GM06990 (cell line): ENCODE measurements around the gene TEAD3.
A peak's percentile ranks its signal among the peaks of the same experiment; 100 is the strongest.

Source experiments
- DNase-seq: peaks from one replicate; pipeline ENCODE4 v3.0.0-alpha.2; 2011; ENCODE audit not compliant: insufficient read length; ENCODE audit errors: extremely low read depth
- H3K27me3 ChIP-seq: replicated peaks from 2 replicates; pipeline ENCODE4 v1.6.0; 2011; ENCODE audit warnings: low read length; ENCODE audit not compliant: control insufficient read depth, insufficient read depth
- H3K36me3 ChIP-seq: 2 replicates; pipeline ENCODE4 v1.5.1; 2011; ENCODE audit warnings: low read length; ENCODE audit not compliant: control insufficient read depth, insufficient read depth
- H3K4me3 ChIP-seq: replicated peaks from 2 replicates; pipeline ENCODE4 v1.5.1; 2011; ENCODE audit warnings: low read depth, mild to moderate bottlenecking, control low read depth, low read length
- CTCF ChIP-seq: IDR thresholded peaks from 2 replicates; pipeline ENCODE4 v1.5.1; 2011; ENCODE audit warnings: low read length, control low read depth, mild to moderate bottlenecking, inconsistent platforms; ENCODE audit not compliant: insufficient read depth, poor library complexity, severe bottlenecking

The TEAD3 gene

DNA sequence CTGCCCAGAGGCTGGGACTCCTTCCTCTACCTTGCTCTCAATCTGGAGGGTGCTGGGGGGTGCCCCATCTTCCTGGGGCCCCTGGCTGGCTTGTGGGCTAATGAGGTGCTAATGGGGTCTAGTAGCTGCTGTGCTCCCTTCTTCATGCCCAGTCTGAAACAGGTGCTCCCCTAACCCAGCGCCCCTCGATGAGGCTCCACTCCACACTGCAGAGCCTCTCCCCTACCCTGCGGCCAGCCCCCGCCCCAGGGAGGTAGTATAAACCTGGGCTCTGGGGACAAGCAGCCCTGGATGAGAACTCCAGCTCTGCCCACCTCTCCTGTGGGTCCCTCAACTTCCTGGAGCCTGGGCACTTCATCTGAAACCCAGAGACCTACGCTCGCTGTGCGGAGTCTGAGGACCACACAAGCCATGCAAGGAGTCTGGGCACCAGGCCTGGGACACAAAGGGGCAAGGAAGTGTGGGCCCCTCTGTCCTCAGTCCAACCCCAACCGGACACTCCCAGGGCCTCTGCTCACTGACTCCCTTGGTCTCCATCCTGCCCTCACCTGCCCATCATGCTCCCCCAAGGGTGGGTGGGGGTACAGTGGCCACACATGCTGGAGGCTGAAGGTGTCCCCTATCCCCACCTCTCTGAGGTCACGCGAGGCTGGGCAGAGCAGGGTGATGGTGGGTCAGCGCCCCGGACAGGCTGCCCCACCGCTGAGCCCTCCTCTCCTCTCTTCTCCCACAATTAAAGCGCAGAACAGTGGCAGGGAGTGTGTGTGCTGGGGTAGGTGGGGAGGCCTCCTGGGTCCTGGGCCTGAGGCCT, 22.5 kb downstream of the TEAD3 start:
- Histone ChIP-seq H3K4me3 (no peak overlapping the region), H3K27me3 (no peaks in the 10 kb centered on the region), H3K36me3 (peaks cover 19% of the 10 kb centered on the region)
- peak; percentile 50 for DNase-seq
- TF ChIP-seq CTCF, result no peak

DNA sequence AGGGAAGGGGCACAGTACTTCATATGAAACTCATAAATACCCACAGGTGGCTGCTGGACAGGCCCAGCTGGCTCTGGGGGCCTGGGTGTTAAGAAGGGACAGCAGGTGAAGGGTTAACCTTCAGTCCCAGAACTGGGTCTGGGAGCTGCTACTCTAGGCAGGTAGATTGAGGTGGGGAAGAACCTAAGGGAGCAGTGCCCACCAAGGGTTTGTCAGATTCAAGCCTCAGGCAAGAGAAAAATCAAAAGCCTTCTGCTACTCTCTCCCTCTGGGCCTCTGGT, 23.1 kb downstream of the TEAD3 start:
- no peak for DNase-seq
- no peak for TF ChIP-seq CTCF
- no peak overlapping the region for H3K4me3 ChIP-seq
- H3K27me3 ChIP-seq, result no peaks in the 10 kb centered on the region
- peaks cover 23% of the 10 kb centered on the region for H3K36me3 ChIP-seq

DNA sequence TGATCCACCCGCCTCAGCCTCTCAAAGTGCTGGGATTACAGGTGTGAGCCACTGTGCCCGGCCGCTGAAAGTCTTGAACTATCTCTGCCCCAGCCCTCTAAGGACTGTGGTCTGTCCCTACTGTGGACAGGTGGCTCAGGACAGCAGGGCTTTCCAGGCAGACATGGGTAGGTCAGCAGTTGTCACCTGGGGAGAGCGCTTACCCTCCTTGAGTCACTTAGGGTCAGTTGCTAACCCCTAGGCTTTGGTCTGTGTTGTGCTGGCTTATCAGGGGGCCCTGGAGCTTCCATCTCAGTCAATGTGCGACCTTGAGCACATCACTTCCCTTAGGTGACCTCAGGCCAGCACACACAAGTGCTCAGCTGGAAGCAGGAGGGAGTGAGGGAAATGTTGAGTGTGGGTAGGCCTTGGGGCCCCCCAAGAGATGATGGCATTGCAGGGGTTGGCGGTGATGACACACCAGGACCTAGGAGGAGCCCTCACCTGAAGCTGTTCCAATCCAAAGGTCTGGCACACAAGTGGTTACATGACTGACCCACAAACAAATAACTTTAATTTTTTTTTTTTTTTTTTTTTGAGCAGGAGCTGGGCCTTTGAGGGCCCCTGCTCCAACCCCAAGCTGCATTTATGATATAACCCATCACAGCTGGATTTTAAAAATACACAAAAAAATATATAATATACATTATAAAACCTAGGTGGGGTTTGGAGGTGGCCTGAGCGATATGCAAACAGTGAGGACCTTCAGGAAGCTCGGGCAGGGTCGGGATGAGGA, 23.6 kb downstream of the TEAD3 start:
- H3K27me3 ChIP-seq, result no peaks in the 10 kb centered on the region
- peak; percentile 36 for DNase-seq
- TF ChIP-seq CTCF, result no peak
- H3K4me3 ChIP-seq, result no peak overlapping the region
- peaks cover 23% of the 10 kb centered on the region for H3K36me3 ChIP-seq

DNA sequence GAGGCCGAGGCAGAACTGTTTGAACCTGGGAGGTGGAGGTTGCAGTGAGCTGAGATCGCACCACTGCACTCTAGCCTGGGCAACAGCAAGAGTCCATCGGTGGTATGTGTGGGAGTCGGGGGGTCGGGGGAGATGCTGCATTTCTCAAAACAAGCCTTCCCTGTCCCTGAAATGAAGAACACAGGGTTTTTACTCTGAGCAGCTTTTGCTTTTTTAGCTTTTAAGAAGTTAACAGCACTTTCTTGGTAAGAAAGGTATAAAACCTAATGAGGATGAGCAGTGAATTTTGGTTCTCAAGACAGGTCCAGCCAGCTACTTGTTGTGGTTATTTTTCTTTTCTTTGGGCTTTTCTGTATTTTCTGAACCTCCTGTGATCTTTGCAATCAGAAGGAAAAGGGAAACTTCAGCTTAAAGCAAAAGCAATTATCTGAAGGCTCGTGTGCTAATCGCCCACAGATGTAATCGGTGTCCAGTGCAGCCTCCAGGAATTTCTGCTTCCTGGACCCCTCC, 25.0 kb downstream of the TEAD3 start:
- H3K36me3 ChIP-seq, result peaks cover 23% of the 10 kb centered on the region
- H3K4me3 ChIP-seq, result peak overlapping the region; percentile 7; the same call in 1 of the 2 replicates
- TF ChIP-seq CTCF, result no peak
- DNase-seq, result no peak
- no peaks in the 10 kb centered on the region for H3K27me3 ChIP-seq

GRCh38 chr6:35470663-35471120, 26.2 kb downstream of the TEAD3 start:
- no peak for DNase-seq
- Histone ChIP-seq H3K4me3 (peak overlapping the region; percentile 94), H3K36me3 (peaks cover 26% of the 10 kb centered on the region), H3K27me3 (no peaks in the 10 kb centered on the region)
- no peak for TF ChIP-seq CTCF
